Measurements from ENCODE around the gene IFIT2. TPM values are rescaled to one million over a fixed set of nuclear protein-coding genes. Genes with fewer than 3 reads are reported as not detected.

The IFIT2 gene
- total and polyA plus RNA-seq, 8 donors = 0.45 to 5.0 (median 1.6) TPM; not detected in 1

GRCh38 chr10:89256340-89256739 is 45.5 kb upstream of the IFIT2 start:
- WGBS, 5 donors = 72 to 79% (median 74%) methylated on average over 3 of the region's 3 CpGs
- Histone ChIP-seq H3K9me3 (peaks cover 0 to 7% (median 3%) of the 10 kb centered on the region in 4 donors), H3K27me3 (no peaks in the 10 kb centered on the region), H3K36me3 (no peaks in the 10 kb centered on the region), H3K27ac (peak overlapping the region in 1 of 5 donors; percentile 28), H3K4me1 (peaks cover 5 to 15% (median 9%) of the 10 kb centered on the region in 4 donors), H3K4me3 (no peak overlapping the region)
- intact Hi-C loops (cut with DNase I; ENCODE audit: low total_unique reads) = loop anchor here (10.0 kb wide), 1 partner anchor 138 kb away; the partner anchor contains the start of gene IFIT1
- no peak for TF ChIP-seq EP300 (IDR thresholded peaks at IDR 0.05)
- no peak for TF ChIP-seq CTCF (IDR thresholded peaks at IDR 0.05)
- TF ChIP-seq POLR2AphosphoS5 (IDR thresholded peaks at IDR 0.05) = no peak
- no peak for DNase-seq

GRCh38 chr10:89256962-89257361 is 44.9 kb upstream of the IFIT2 start:
- no peaks in the 10 kb centered on the region for H3K27me3 ChIP-seq
- intact Hi-C loops (cut with DNase I; ENCODE audit: low total_unique reads) = loop anchor here (10.0 kb wide), 1 partner anchor 138 kb away; the partner anchor contains the start of gene IFIT1
- H3K9me3 ChIP-seq = peaks cover 0 to 7% (median 3%) of the 10 kb centered on the region in 4 donors
- TF ChIP-seq POLR2A (IDR thresholded peaks at IDR 0.05) (no peak), POLR2AphosphoS5 (IDR thresholded peaks at IDR 0.05) (no peak), CTCF (IDR thresholded peaks at IDR 0.05) (no peak), EP300 (IDR thresholded peaks at IDR 0.05) (no peak)
- no peak for DNase-seq
- no peaks in the 10 kb centered on the region for H3K36me3 ChIP-seq
- H3K4me1 ChIP-seq = peaks cover 4 to 14% (median 8%) of the 10 kb centered on the region in 4 donors
- no peak overlapping the region for H3K4me3 ChIP-seq
- H3K27ac ChIP-seq = no peak overlapping the region
- 66 to 78% (median 72%) methylated on average over 1 of the region's 1 CpG for WGBS, 5 donors

GRCh38 chr10:89257581-89257980 is 44.3 kb upstream of the IFIT2 start:
- Histone ChIP-seq H3K4me1 (peaks cover 4 to 8% (median 6%) of the 10 kb centered on the region in 4 donors), H3K27me3 (no peaks in the 10 kb centered on the region), H3K4me3 (no peak overlapping the region), H3K27ac (no peak overlapping the region), H3K9me3 (peaks cover 0 to 7% (median 3%) of the 10 kb centered on the region in 4 donors), H3K36me3 (no peaks in the 10 kb centered on the region)
- TF ChIP-seq POLR2AphosphoS5 (IDR thresholded peaks at IDR 0.05) (no peak), POLR2A (IDR thresholded peaks at IDR 0.05) (no peak), CTCF (IDR thresholded peaks at IDR 0.05) (no peak), EP300 (IDR thresholded peaks at IDR 0.05) (no peak)
- WGBS, 5 donors = 37 to 57% (median 48%) methylated on average over 2 of the region's 2 CpGs
- peak in 1 of 2 donors; percentile 54 for DNase-seq
- intact Hi-C loops (cut with DNase I; ENCODE audit: low total_unique reads) = loop anchor here (10.0 kb wide), 1 partner anchor 137 kb away; the partner anchor contains the start of gene IFIT1

- Histone ChIP-seq H3K36me3 (no peaks in the 10 kb centered on the region), H3K9me3 (peaks cover 0 to 5% (median 2%) of the 10 kb centered on the region in 4 donors), H3K27ac (no peak overlapping the region), H3K4me3 (no peak overlapping the region), H3K27me3 (no peaks in the 10 kb centered on the region), H3K4me1 (peaks cover 4 to 8% (median 6%) of the 10 kb centered on the region in 4 donors)
- 56 to 85% (median 65%) methylated on average over 1 of the region's 1 CpG for WGBS, 5 donors
- intact Hi-C loops (cut with DNase I; ENCODE audit: low total_unique reads) = loop anchor here (10.0 kb wide), 1 partner anchor 136 kb away; the partner anchor contains the start of gene IFIT1
- TF ChIP-seq EP300 (IDR thresholded peaks at IDR 0.05) = no peak
- TF ChIP-seq CTCF (IDR thresholded peaks at IDR 0.05) = no peak
- TF ChIP-seq POLR2A (IDR thresholded peaks at IDR 0.05) = no peak
- TF ChIP-seq POLR2AphosphoS5 (IDR thresholded peaks at IDR 0.05) = no peak
- DNase-seq = no peak
Observed at GRCh38 chr10:89258881-89259280, 43.0 kb upstream of the IFIT2 start.
